HG03175 (cell line): ENCODE measurements around the gene XKR7.
A peak's percentile ranks its signal among the peaks of the same experiment; 100 is the strongest.

Source experiments
- ATAC-seq: cut with Tn5 transposase; IDR thresholded peaks from one replicate; pipeline ENCODE4 v1.9.1; 2021; ENCODE audit warnings: mild to moderate bottlenecking, moderate library complexity; ENCODE audit not compliant: unreplicated experiment

Gene XKR7

GRCh38 chr20:32036252-32036651 lies 68.3 kb downstream of the XKR7 start:
- no peak for ATAC-seq

DNA sequence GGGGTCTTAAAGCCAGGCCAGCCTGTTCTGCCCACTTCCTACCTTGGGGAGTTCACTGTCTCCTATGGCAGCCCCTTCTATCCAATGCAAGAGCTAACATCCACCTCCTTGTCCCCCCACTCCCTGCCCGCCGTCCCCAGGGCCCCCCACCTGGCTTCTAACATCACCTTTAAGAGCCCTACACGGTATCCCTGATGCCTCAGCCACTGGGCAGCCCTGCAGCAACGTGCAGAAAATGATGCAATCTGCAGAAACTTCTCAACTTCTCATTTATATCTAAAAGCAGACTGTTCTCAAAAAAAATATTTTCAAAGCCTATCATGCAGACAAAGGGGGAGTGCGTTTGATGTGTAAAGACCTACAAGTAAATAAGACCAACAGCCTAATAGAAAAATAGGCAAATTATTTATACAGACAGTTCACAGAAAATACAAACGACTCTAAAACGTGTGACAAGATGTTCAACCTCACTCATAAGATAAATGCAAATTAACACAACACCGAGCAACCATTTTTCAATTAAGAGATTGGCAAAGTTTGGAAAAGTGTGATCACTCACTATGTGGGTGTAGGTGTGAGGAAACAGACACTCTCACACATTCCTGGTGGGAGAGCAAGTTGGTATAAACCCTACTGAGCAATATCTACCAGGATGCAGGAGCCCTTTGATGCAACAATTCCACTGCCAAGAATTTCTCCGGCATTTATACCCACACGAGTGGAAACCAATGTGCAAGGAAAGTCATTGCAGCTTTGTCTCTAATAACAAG lies 69.0 kb downstream of the XKR7 start:
- no peak for ATAC-seq

GRCh38 chr20:32037929-32038328 lies 70.0 kb downstream of the XKR7 start:
- ATAC-seq: no peak

- peak; percentile 69 for ATAC-seq
Observed at GRCh38 chr20:32040142-32040953, 72.4 kb downstream of the XKR7 start.

DNA sequence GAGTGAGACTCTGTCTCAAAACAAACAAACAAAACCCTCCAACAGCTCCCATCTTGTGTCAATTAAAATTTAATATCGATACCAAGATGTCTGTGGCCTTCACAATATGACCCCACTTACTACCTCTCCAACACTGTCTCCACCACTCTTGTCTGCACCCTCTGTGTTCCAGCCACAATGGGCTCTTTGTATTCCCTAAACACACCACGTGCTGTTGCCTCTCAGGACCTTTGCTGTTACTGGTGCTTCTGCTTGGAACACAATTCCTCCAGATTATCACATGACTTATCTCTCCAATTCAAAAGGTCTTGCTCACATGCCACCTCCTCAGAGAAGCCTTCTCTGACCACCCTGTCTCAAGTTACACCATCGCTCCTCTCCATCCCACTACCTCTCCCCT lies 78.0 kb downstream of the XKR7 start:
- ATAC-seq: no peak

- no peak for ATAC-seq
Observed at GRCh38 chr20:32050324-32050841, 82.4 kb downstream of the XKR7 start.

DNA sequence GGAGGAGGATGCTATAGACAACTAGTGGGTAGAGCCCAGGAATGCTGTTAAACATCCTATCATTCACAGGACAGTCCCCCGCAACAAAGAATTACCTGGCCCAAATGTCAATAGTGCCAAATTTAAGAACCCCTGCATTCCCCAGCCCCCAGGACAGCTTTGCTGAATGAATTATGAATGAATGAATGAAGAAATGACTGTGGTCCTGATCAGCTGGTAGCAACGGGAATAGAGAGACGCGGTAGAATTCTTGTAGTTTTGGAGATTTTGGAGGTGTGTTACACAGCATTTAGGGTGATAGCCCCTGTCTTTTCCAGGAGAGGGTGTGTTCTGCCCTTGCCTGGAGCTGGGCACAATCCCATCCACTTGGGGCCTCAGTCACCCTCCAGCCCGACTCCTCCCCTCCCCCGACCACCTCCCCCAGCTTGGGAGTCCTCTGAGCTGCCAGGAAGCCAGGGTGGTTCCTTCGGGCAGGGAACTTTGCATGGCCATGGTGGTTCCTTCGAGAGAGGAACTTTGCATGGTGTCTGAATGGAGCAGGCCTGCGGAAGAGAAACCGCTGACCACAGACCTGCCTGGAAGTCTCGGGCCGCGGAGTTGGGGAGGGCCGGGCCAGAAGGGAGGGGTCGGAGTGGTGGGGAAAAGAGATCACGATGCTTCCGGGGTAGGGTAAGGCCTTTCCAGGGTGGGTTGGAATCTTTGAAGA lies 83.1 kb downstream of the XKR7 start:
- ATAC-seq: no peak

- no peak for ATAC-seq
Observed at GRCh38 chr20:32051720-32052089, 83.8 kb downstream of the XKR7 start.

- no peak for ATAC-seq
Observed at GRCh38 chr20:32052090-32052777, 84.3 kb downstream of the XKR7 start, which contains the start of gene HCK. Gene HCK, plus strand, starts transcription at chr20:32052242.

DNA sequence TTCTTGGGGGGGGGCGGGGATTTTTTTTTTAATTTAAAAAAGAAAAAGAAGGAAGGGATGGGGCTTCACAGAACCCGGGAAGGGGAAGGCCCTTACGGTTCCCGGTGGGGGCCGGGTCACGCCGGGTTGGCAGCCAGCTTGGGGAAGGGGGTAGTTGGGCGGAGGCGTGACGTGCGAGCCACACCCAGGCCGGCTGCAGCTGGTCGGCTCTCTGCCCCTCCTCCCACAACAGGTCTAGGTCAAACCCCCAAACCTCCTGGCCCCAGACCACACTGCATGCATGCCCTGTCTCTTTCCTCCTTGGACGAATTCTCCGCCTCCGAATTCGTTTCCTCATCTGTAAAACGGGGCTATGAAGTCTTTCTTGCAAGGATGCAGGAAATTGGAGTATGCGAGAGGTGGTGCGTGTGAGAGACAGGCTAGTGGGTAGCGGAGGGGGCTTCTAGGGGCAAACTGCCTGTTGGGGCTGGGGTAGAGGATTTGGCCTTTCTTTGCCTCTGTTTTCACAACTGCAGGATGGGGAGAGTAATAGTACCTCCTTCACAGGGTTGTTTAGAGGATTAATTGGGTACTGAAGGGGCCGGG lies 84.9 kb downstream of the XKR7 start:
- peak; percentile 56 for ATAC-seq
